ENCODE results near the gene TRIM56. TPM values are rescaled to one million over a fixed set of nuclear protein-coding genes. Genes with fewer than 3 reads are reported as not detected.
"Not testable (repeated sequence)": the region's sequence is repeated elsewhere in the genome, so short reads cannot be mapped to it uniquely, and the experiment has no call there.

Gene TRIM56
- total RNA-seq, result 10 to 100 TPM; 29.9 to 31.8 TPM
- 29.1 TPM for polyA plus RNA-seq (2013, experiment 1 of 2)
- polyA plus RNA-seq (2013, experiment 2 of 2), result 23.4 TPM
- total RNA-seq, result 57.4 to 316 (median 156) reads per million in 172 experiments

DNA sequence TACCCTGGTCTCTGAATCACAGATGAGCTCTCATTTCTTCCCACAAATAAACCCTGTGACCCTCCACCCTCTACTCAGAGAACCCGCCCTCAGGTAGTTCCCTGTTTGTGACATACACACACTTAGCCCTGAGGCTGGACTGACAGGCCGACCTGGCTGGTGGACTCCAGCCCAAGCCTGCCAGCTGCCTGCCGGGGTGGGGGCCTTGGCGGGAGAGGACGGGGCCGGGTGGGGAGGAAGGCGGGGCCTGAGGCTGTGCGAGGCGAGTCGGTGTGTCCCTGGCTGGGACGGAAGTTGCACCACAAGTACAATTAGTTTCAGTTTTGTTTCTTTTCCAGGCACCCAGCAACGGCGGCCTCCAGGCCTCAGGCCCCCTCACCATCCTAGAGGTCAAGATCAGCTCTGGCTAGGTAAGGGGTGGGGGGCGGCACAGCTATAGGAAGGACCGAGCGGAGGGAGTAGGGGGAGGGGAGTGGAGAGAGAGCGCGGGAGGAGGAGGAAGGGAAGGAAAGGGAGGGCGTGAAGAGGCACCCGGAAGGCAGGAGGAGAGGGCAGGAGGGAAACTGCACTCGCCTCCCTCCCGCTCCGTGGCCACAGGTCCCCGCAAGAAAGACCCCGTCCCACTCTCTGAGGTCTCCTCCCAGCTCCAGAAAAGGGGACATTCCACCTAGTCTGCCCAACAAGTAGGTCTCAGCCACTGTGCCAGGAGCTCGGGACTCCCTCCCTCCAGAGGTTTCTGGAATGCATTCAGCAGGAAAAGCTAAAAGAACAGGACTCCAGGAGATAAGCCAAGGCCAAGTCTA lies at the start of gene TRIM56:
TSS of gene TRIM56 (plus strand) at position 320 of the 803 bp plus-strand sequence. CDS start 1,832 bp downstream, outside the sequence.
- H3K36me3 Mint-ChIP-seq (ENCODE audit: low read depth), result peaks cover 27% of the 10 kb centered on the region
- TF ChIP-seq, protein P1, sequence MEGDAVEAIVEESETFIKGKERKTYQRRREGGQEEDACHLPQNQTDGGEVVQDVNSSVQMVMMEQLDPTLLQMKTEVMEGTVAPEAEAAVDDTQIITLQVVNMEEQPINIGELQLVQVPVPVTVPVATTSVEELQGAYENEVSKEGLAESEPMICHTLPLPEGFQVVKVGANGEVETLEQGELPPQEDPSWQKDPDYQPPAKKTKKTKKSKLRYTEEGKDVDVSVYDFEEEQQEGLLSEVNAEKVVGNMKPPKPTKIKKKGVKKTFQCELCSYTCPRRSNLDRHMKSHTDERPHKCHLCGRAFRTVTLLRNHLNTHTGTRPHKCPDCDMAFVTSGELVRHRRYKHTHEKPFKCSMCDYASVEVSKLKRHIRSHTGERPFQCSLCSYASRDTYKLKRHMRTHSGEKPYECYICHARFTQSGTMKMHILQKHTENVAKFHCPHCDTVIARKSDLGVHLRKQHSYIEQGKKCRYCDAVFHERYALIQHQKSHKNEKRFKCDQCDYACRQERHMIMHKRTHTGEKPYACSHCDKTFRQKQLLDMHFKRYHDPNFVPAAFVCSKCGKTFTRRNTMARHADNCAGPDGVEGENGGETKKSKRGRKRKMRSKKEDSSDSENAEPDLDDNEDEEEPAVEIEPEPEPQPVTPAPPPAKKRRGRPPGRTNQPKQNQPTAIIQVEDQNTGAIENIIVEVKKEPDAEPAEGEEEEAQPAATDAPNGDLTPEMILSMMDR (IDR thresholded peaks at IDR 0.05), result no peak
- peak; percentile 90 for ATAC-seq (ENCODE audit: poor library complexity)
- POLR2A ChIA-PET, result interaction anchor here (1.0 to 2.0 kb wide), 8 partner anchors 11 to 379 kb away, joined by 3 to 14 read pairs (median 6); partner anchors contain the start of genes PLOD3, POP7, SLC12A9 and SRRT
- H3K4me3 Mint-ChIP-seq, result peak within 1 kb of the TSS; percentile 100
- Histone ChIP-seq H3K27ac (ENCODE audit: low read depth in 1 of 2, low read length in 2 of 2) (peak within 1 kb of the TSS; percentile 91 to 92), H3K27me3 (ENCODE audit: control insufficient read depth in 1 of 2, insufficient read depth in 2 of 2, low read length in 2 of 2) (no peaks in the 10 kb centered on the region), H3K4me1 (ENCODE audit: insufficient read depth, low read length) (peaks cover 53% of the 10 kb centered on the region), H3K4me3 (ENCODE audit: low read length) (peak within 1 kb of the TSS; percentile 99), H3K9me3 (ENCODE audit: control insufficient read depth in 1 of 2, insufficient read depth in 1 of 2, low read length in 2 of 2) (no peaks in the 10 kb centered on the region), H3K36me3 (ENCODE audit: insufficient read depth, low read length) (peaks cover 33% of the 10 kb centered on the region)
- H3K9me3 Mint-ChIP-seq, result no peaks in the 10 kb centered on the region
- peak; percentile 52 to 88 (median 70) for DNase-seq
- H3K27ac Mint-ChIP-seq, result peak within 1 kb of the TSS; percentile 96
- H3K4me1 Mint-ChIP-seq (ENCODE audit: low read depth), result peaks cover 28% of the 10 kb centered on the region
- no peaks in the 10 kb centered on the region for H3K27me3 Mint-ChIP-seq
- intact Hi-C loops (cut with DNase I, micrococcal nuclease), result loop anchor here in 1 of 2 experiments (5.0 to 10.0 kb wide), 4 partner anchors 57 to 1379 kb away; partner anchors contain the start of genes ALKBH4, LRWD1 and POP7
- CTCF ChIA-PET, result interaction anchor here (0.7 to 1.3 kb wide), 3 partner anchors 8 to 380 kb away, joined by 3 to 6 read pairs (median 5); no protein-coding TSS in a partner anchor

- no peaks in the 10 kb centered on the region for H3K9me3 Mint-ChIP-seq
- no peak overlapping the region for H3K27ac Mint-ChIP-seq
- Histone ChIP-seq H3K4me3 (ENCODE audit: low read length) (no peak overlapping the region), H3K9me3 (ENCODE audit: control insufficient read depth in 1 of 2, insufficient read depth in 1 of 2, low read length in 2 of 2) (no peaks in the 10 kb centered on the region), H3K27me3 (ENCODE audit: control insufficient read depth in 1 of 2, insufficient read depth in 2 of 2, low read length in 2 of 2) (peaks cover 0 to 10% of the 10 kb centered on the region in 2 experiments), H3K36me3 (ENCODE audit: insufficient read depth, low read length) (no peaks in the 10 kb centered on the region), H3K27ac (ENCODE audit: low read depth in 1 of 2, low read length in 2 of 2) (no peak overlapping the region), H3K4me1 (ENCODE audit: insufficient read depth, low read length) (no peaks in the 10 kb centered on the region)
- peaks cover 5% of the 10 kb centered on the region for H3K27me3 Mint-ChIP-seq
- H3K36me3 Mint-ChIP-seq (ENCODE audit: low read depth), result no peaks in the 10 kb centered on the region
- DNase-seq, result no peak
- ChIA-PET POLR2A (no interaction called here), CTCF (no interaction called here)
- H3K4me3 Mint-ChIP-seq, result no peak overlapping the region
- no peak for ATAC-seq (ENCODE audit: poor library complexity)
- no peaks in the 10 kb centered on the region for H3K4me1 Mint-ChIP-seq (ENCODE audit: low read depth)
- TF ChIP-seq, protein P1 (IDR thresholded peaks at IDR 0.05), result no peak
- intact Hi-C loops (cut with DNase I, micrococcal nuclease), result no loop called here
These were observed 49.3 kb upstream of the TRIM56 start for GRCh38 chr7:101035941-101036340.

DNA sequence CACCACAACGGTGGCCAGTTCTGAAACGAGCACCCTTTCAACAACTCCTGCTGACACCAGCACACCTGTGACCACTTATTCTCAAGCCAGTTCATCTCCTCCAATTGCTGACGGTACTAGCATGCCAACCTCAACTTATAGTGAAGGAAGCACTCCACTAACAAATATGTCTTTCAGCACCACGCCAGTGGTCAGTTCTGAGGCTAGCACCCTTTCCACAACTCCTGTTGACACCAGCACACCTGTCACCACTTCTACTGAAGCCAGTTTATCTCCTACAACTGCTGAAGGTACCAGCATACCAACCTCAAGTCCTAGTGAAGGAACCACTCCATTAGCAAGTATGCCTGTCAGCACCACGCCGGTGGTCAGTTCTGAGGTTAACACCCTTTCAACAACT lies 44.0 kb upstream of the TRIM56 start:
- H3K27me3 ChIP-seq (ENCODE audit: control insufficient read depth in 1 of 2, insufficient read depth in 2 of 2, low read length in 2 of 2); H3K9me3 Mint-ChIP-seq; H3K27ac ChIP-seq (ENCODE audit: low read depth in 1 of 2, low read length in 2 of 2); intact Hi-C loops (cut with DNase I, micrococcal nuclease); H3K36me3 Mint-ChIP-seq (ENCODE audit: low read depth); CTCF ChIA-PET; H3K36me3 ChIP-seq (ENCODE audit: insufficient read depth, low read length); H3K4me3 ChIP-seq (ENCODE audit: low read length); DNase-seq; ATAC-seq (ENCODE audit: poor library complexity); H3K27me3 Mint-ChIP-seq; H3K4me1 Mint-ChIP-seq (ENCODE audit: low read depth); H3K4me3 Mint-ChIP-seq; H3K4me1 ChIP-seq (ENCODE audit: insufficient read depth, low read length); H3K27ac Mint-ChIP-seq; H3K9me3 ChIP-seq (ENCODE audit: control insufficient read depth in 1 of 2, insufficient read depth in 1 of 2, low read length in 2 of 2); POLR2A ChIA-PET: not testable (repeated sequence)

All from CD4-positive, alpha-beta T cell (primary cell).